Ishikawa (cell line): ENCODE data around the gene NUP188.
A peak's percentile ranks its signal among the peaks of the same experiment; 100 is the strongest.

ENCODE experiments used
- CEBPB ChIP-seq: IDR thresholded peaks from 2 replicates; pipeline ENCODE4 v1.6.1; 2012
- CREB1 ChIP-seq: IDR thresholded peaks from 2 replicates; pipeline ENCODE4 v1.6.1; 2012; ENCODE audit warnings: low read depth
- EGR1 ChIP-seq: IDR thresholded peaks from 2 replicates; pipeline ENCODE4 v1.6.1; 2012
- EP300 ChIP-seq: IDR thresholded peaks from 2 replicates; pipeline ENCODE4 v1.6.1; 2012; ENCODE audit warnings: borderline replicate concordance
- FOXM1 ChIP-seq: IDR thresholded peaks from 2 replicates; pipeline ENCODE4 v1.6.1; 2012; ENCODE audit warnings: low read depth, borderline replicate concordance
- MAX ChIP-seq: IDR thresholded peaks from 2 replicates; pipeline ENCODE4 v1.6.1; 2012
- NFIC ChIP-seq: IDR thresholded peaks from 2 replicates; pipeline ENCODE4 v1.6.1; 2012
- RAD21 ChIP-seq: IDR thresholded peaks from 2 replicates; pipeline ENCODE4 v1.6.1; 2012; ENCODE audit warnings: low read depth
- REST ChIP-seq: IDR thresholded peaks from 2 replicates; pipeline ENCODE4 v1.6.1; 2012; ENCODE audit warnings: low read depth, mild to moderate bottlenecking
- TAF1 ChIP-seq: IDR thresholded peaks from 2 replicates; pipeline ENCODE4 v1.6.1; 2012; ENCODE audit warnings: low read depth, mild to moderate bottlenecking
- TCF12 ChIP-seq: IDR thresholded peaks from 2 replicates; pipeline ENCODE4 v1.6.1; 2012; ENCODE audit warnings: low read depth
- TEAD4 ChIP-seq: IDR thresholded peaks from 2 replicates; pipeline ENCODE4 v1.6.1; 2012
- USF1 ChIP-seq: IDR thresholded peaks from 2 replicates; pipeline ENCODE4 v1.6.1; 2012
- YY1 ChIP-seq: IDR thresholded peaks from 2 replicates; pipeline ENCODE4 v1.6.1; 2012; ENCODE audit warnings: low read depth

GRCh38 chr9:129026442-129027223 lies 79.1 kb downstream of the NUP188 start:
- TF ChIP-seq CREB1 (no peak), USF1 (peak; percentile 69), EP300 (no peak), FOXM1 (no peak), YY1 (no peak), NFIC (no peak), MAX (no peak), CEBPB (no peak), RAD21 (no peak), TEAD4 (no peak), TAF1 (no peak), REST (no peak), TCF12 (no peak), EGR1 (no peak)
